HEK293 (cell line): ENCODE results near the gene CCDC141.

ENCODE experiments used
- CTCF ChIA-PET: fragments of 350-600 bp; formaldehyde crosslinking; extraction: SDS; loops from one replicate; lab custom pipeline; 2021; ENCODE audit warnings: antibody characterized with exemption; lab: Yijun Ruan, JAX
- POLR2A ChIA-PET: fragments of 300-600 bp; formaldehyde crosslinking; extraction: SDS; loops from one replicate; lab custom pipeline; 2020; ENCODE audit warnings: antibody characterized with exemption, inconsistent platforms; lab: Yijun Ruan, JAX
- H3K27ac ChIP-seq: fragments of 200-500 bp; sonication (Bioruptor generic); 2 replicates; pipeline ENCODE4 v1.5.1; 2014; ENCODE audit warnings: low read depth, low read length, control low read depth, inconsistent platforms; ENCODE audit errors: extremely low read depth
- H3K36me3 ChIP-seq, 2 experiments: fragments of 200-500 bp in 1 of 2; sonication (Bioruptor generic) in 1 of 2; 1 replicate in 1 of 2; 2 replicates in 1 of 2; pipeline ENCODE4 v1.5.1; 2014 to 2017; ENCODE audit warnings: inconsistent platforms in 2 of 2, low read length in 2 of 2; ENCODE audit not compliant: control insufficient read depth in 2 of 2, insufficient read depth in 1 of 2
- H3K4me1 ChIP-seq: fragments of 200-500 bp; sonication (Bioruptor generic); 2 replicates; pipeline ENCODE4 v1.5.1; 2014; ENCODE audit warnings: mild to moderate bottlenecking, low read length, inconsistent platforms; ENCODE audit not compliant: control insufficient read depth, insufficient read depth
- H3K4me3 ChIP-seq: 2 replicates; pipeline ENCODE4 v1.5.1; 2011; ENCODE audit warnings: low read depth, mild to moderate bottlenecking, control low read depth, low read length, moderate library complexity
- H3K9me3 ChIP-seq: fragments of 200-500 bp; sonication (Bioruptor generic); 2 replicates; pipeline ENCODE4 v1.5.1; 2014; ENCODE audit warnings: low read depth, low read length, inconsistent platforms; ENCODE audit not compliant: control insufficient read depth, insufficient read depth
- FEZF1 ChIP-seq: fragments of 450-650 bp; formaldehyde crosslinking; IDR thresholded peaks from 2 replicates; pipeline ENCODE4 v1.5.1; 2016; ENCODE audit warnings: missing biosample characterization, missing genetic modification characterization
- PRDM1 ChIP-seq: fragments of 450-650 bp; formaldehyde crosslinking; IDR thresholded peaks from 2 replicates; pipeline ENCODE4; 2016; ENCODE audit warnings: missing biosample characterization, missing genetic modification characterization
- TRIM28 ChIP-seq: IDR thresholded peaks from 2 replicates; pipeline ENCODE4 v1.6.1; 2011; ENCODE audit warnings: low read length, control low read depth, borderline replicate concordance
- WT1 ChIP-seq: fragments of 450-650 bp; formaldehyde crosslinking; IDR thresholded peaks from 2 replicates; pipeline ENCODE4 v1.5.1; 2016; ENCODE audit warnings: missing biosample characterization, missing genetic modification characterization
- ZBTB17 ChIP-seq: fragments of 450-650 bp; formaldehyde crosslinking; IDR thresholded peaks from 2 replicates; pipeline ENCODE4 v1.5.1; 2016; ENCODE audit warnings: missing biosample characterization, missing genetic modification characterization
- ZBTB20 ChIP-seq: fragments of 450-650 bp; formaldehyde crosslinking; IDR thresholded peaks from 2 replicates; pipeline ENCODE4 v1.5.1; 2016; ENCODE audit warnings: missing biosample characterization, missing genetic modification characterization
- ZBTB21 ChIP-seq: fragments of 450-650 bp; formaldehyde crosslinking; IDR thresholded peaks from 2 replicates; pipeline ENCODE4 v1.5.1; 2017; ENCODE audit warnings: missing biosample characterization, missing genetic modification characterization
- ZBTB26 ChIP-seq: fragments of 450-650 bp; formaldehyde crosslinking; optimal IDR thresholded peaks from 2 replicates; pipeline ENCODE3; 2016; ENCODE audit warnings: missing biosample characterization, mild to moderate bottlenecking, missing genetic modification characterization
- ZNF114 ChIP-seq: fragments of 450-650 bp; formaldehyde crosslinking; IDR thresholded peaks from 2 replicates; pipeline ENCODE4 v1.5.0; 2017; ENCODE audit warnings: missing biosample characterization, missing genetic modification characterization
- ZNF155 ChIP-seq: fragments of 450-650 bp; formaldehyde crosslinking; IDR thresholded peaks from 2 replicates; pipeline ENCODE4 v1.5.1; 2016; ENCODE audit warnings: missing biosample characterization, missing genetic modification characterization
- ZNF214 ChIP-seq: fragments of 450-650 bp; formaldehyde crosslinking; IDR thresholded peaks from 2 replicates; pipeline ENCODE4 v1.5.1; 2017; ENCODE audit warnings: missing biosample characterization, mild to moderate bottlenecking, missing genetic modification characterization, borderline replicate concordance
- ZNF23 ChIP-seq: fragments of 450-650 bp; formaldehyde crosslinking; IDR thresholded peaks from 2 replicates; pipeline ENCODE4 v1.5.1; 2016; ENCODE audit warnings: missing biosample characterization, missing genetic modification characterization, borderline replicate concordance
- ZNF280C ChIP-seq: fragments of 450-650 bp; formaldehyde crosslinking; IDR thresholded peaks from 2 replicates; pipeline ENCODE4 v1.5.1; 2016; ENCODE audit warnings: missing biosample characterization, missing genetic modification characterization
- ZNF280D ChIP-seq: fragments of 450-650 bp; formaldehyde crosslinking; IDR thresholded peaks from 2 replicates; pipeline ENCODE4 v1.5.1; 2016; ENCODE audit warnings: missing biosample characterization, missing genetic modification characterization
- ZNF341 ChIP-seq: fragments of 450-650 bp; formaldehyde crosslinking; IDR thresholded peaks from 2 replicates; pipeline ENCODE4; 2016; ENCODE audit warnings: low read depth, missing biosample characterization, missing genetic modification characterization
- ZNF391 ChIP-seq: fragments of 450-650 bp; formaldehyde crosslinking; IDR thresholded peaks from 2 replicates; pipeline ENCODE4 v1.5.1; 2016; ENCODE audit warnings: low read depth, missing biosample characterization, missing genetic modification characterization, borderline replicate concordance
- ZNF558 ChIP-seq: fragments of 450-650 bp; formaldehyde crosslinking; IDR thresholded peaks from 2 replicates; pipeline ENCODE4 v1.5.1; 2016; ENCODE audit warnings: missing biosample characterization, missing genetic modification characterization
- ZNF677 ChIP-seq: fragments of 450-650 bp; IDR thresholded peaks from 2 replicates; pipeline ENCODE4 v1.5.0; 2018; ENCODE audit warnings: missing biosample characterization, mild to moderate bottlenecking, missing genetic modification characterization, moderate library complexity
- ZNF776 ChIP-seq: fragments of 450-650 bp; formaldehyde crosslinking; IDR thresholded peaks from 2 replicates; pipeline ENCODE4 v1.5.0; 2017; ENCODE audit warnings: missing biosample characterization, missing genetic modification characterization, borderline replicate concordance
- ZXDB ChIP-seq: fragments of 450-650 bp; formaldehyde crosslinking; IDR thresholded peaks from 2 replicates; pipeline ENCODE4 v1.5.1; 2016; ENCODE audit warnings: missing biosample characterization, missing genetic modification characterization

Gene CCDC141

GRCh38 chr2:178787155-178787554, 262.8 kb downstream of the CCDC141 start:
- Histone ChIP-seq H3K36me3 (no peaks in the 10 kb centered on the region), H3K4me1 (no peaks in the 10 kb centered on the region), H3K4me3 (no peak overlapping the region), H3K9me3 (no peaks in the 10 kb centered on the region), H3K27ac (no peak overlapping the region)
- TF ChIP-seq ZBTB20 (tag by site-specific recombination) (no peak), ZNF214 (tag by site-specific recombination) (no peak), ZBTB21 (tag by site-specific recombination) (no peak), ZXDB (tag by site-specific recombination) (no peak), ZBTB17 (tag by site-specific recombination) (no peak), ZNF23 (tag by site-specific recombination) (no peak), ZNF155 (no peak), ZNF677 (no peak), ZBTB26 (tag by site-specific recombination) (no peak), ZNF341 (tag by site-specific recombination) (no peak), ZNF114 (tag by site-specific recombination) (no peak), FEZF1 (tag by site-specific recombination) (no peak), WT1 (tag by site-specific recombination) (no peak), ZNF776 (tag by site-specific recombination) (no peak)
- ChIA-PET POLR2A (no interaction called here), CTCF (interaction anchor here (0.8 to 0.9 kb wide), 2 partner anchors 9 to 17 kb away, joined by 3 to 5 read pairs; no protein-coding TSS in a partner anchor)

DNA sequence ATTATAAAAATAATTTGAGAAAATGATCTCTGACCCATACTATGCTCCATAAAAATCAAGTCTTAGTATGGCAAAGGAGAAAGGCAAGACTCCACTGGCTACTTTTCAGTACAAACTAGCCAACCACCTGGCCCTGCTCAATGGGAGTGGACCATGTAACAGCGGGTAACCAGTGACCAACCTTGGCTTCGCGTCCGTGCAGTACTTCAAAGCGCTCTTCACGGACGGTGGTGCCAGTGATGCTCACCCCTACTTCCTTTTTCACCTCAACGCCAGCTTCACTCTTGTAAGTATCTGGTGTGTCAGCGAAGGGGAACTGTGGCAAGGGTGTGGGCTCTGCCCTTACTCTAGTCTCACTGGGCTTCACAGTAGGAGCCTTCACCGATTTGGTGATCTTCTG, 266.0 kb downstream of the CCDC141 start:
- Histone ChIP-seq H3K4me3 (no peak overlapping the region), H3K9me3 (no peaks in the 10 kb centered on the region), H3K27ac (no peak overlapping the region), H3K4me1 (no peaks in the 10 kb centered on the region), H3K36me3 (no peaks in the 10 kb centered on the region)
- ChIA-PET CTCF (interaction anchor here (2.2 kb wide), 1 partner anchor 12 kb away, joined by 7 read pairs; no protein-coding TSS in a partner anchor), POLR2A (no interaction called here)
- TF ChIP-seq ZNF280D (tag by site-specific recombination) (no peak), TRIM28 (no peak), ZNF558 (tag by site-specific recombination) (no peak), ZNF391 (tag by site-specific recombination) (no peak), ZNF280C (tag by site-specific recombination) (no peak), PRDM1 (tag by site-specific recombination) (no peak), ZNF677 (no peak), ZNF214 (tag by site-specific recombination) (no peak)
